ENCODE data around the gene CCL16. TPM values are rescaled to one million over a fixed set of nuclear protein-coding genes. Genes with fewer than 3 reads are reported as not detected.

Gene CCL16
- total and polyA plus RNA-seq, 3 experiments from 2014 or later: not detected

GRCh38 chr17:35982409-35983191 is 1.3 kb upstream of the CCL16 start:
- H3K9me3 Mint-ChIP-seq: no peaks in the 10 kb centered on the region
- Histone ChIP-seq H3K9me3 (ENCODE audit: low read length) (no peaks in the 10 kb centered on the region), H3K27me3 (ENCODE audit: insufficient read depth, low read length, poor library complexity, severe bottlenecking) (no peaks in the 10 kb centered on the region), H3K36me3 (ENCODE audit: insufficient read depth, low read length) (no peaks in the 10 kb centered on the region), H3K4me1 (ENCODE audit: insufficient read depth, low read length) (no peaks in the 10 kb centered on the region), H3K4me3 (ENCODE audit: low read length) (no peak overlapping the region), H3K27ac (ENCODE audit: low read depth, low read length) (no peak overlapping the region)
- no peak for DNase-seq
- ChIA-PET POLR2A (no interaction called here), CTCF (interaction anchor here (1.2 to 1.8 kb wide), 4 partner anchors 8 to 164 kb away, joined by 3 to 9 read pairs (median 7); no protein-coding TSS in a partner anchor)
- peak overlapping the region in 6 of 8 donors; percentile 4 to 83 (median 70) for H3K27ac Mint-ChIP-seq
- no peak overlapping the region for H3K4me3 Mint-ChIP-seq
- H3K36me3 Mint-ChIP-seq: no peaks in the 10 kb centered on the region
- peaks cover 0 to 2% of the 10 kb centered on the region in 2 donors for H3K27me3 Mint-ChIP-seq
- peaks cover 4 to 14% (median 7%) of the 10 kb centered on the region in 3 donors for H3K4me1 Mint-ChIP-seq

- Histone ChIP-seq H3K9me3 (ENCODE audit: low read length) (no peaks in the 10 kb centered on the region), H3K36me3 (ENCODE audit: insufficient read depth, low read length) (no peaks in the 10 kb centered on the region), H3K27ac (ENCODE audit: low read depth, low read length) (no peak overlapping the region), H3K4me1 (ENCODE audit: insufficient read depth, low read length) (no peaks in the 10 kb centered on the region), H3K4me3 (ENCODE audit: low read length) (no peak overlapping the region), H3K27me3 (ENCODE audit: insufficient read depth, low read length, poor library complexity, severe bottlenecking) (no peaks in the 10 kb centered on the region)
- CTCF ChIA-PET: interaction anchor here (1.2 to 1.8 kb wide), 5 partner anchors 9 to 167 kb away, joined by 3 to 9 read pairs (median 7); no protein-coding TSS in a partner anchor
- no peak overlapping the region for H3K4me3 Mint-ChIP-seq
- H3K4me1 Mint-ChIP-seq: peaks cover 4 to 14% (median 7%) of the 10 kb centered on the region in 3 donors
- peaks cover 0 to 2% of the 10 kb centered on the region in 2 donors for H3K27me3 Mint-ChIP-seq
- H3K27ac Mint-ChIP-seq: peak overlapping the region in 4 of 8 donors; percentile 4 to 66 (median 50)
- H3K36me3 Mint-ChIP-seq: no peaks in the 10 kb centered on the region
- POLR2A ChIA-PET: interaction anchor here (0.6 kb wide), 1 partner anchor 109 kb away, joined by 3 read pairs; no protein-coding TSS in a partner anchor
- H3K9me3 Mint-ChIP-seq: no peaks in the 10 kb centered on the region
- no peak for DNase-seq
Observed at GRCh38 chr17:35981908-35982330, 622 bp upstream of the CCL16 start.

DNA sequence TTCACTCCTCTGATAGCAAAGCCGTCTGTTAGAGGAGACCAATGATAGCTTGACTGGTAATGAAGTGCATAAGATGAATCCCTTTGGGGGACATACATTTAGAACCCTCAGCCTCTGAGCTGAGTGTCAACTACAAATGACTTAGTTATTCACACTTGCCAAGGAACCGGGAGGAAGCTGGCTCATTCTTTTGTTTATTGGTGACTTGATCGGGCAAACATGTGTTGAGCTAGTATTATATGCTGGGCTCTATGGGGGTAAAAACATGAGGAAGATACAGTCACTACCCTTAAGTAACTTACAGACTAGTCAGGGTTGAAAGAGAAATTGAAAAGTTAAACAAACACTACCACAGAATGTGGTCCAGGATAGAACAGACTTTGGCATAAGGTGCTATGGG is 3.0 kb downstream of the CCL16 start:
- POLR2A ChIA-PET: no interaction called here
- peaks cover 10 to 21% (median 21%) of the 10 kb centered on the region in 3 donors for H3K4me1 Mint-ChIP-seq
- H3K9me3 ChIP-seq (ENCODE audit: low read length): no peaks in the 10 kb centered on the region

GRCh38 chr17:35977509-35977908 is 3.8 kb downstream of the CCL16 start:
- Histone ChIP-seq H3K9me3 (ENCODE audit: low read length) (no peaks in the 10 kb centered on the region), H3K27ac (ENCODE audit: low read depth, low read length) (no peak overlapping the region), H3K4me1 (ENCODE audit: insufficient read depth, low read length) (no peaks in the 10 kb centered on the region), H3K4me3 (ENCODE audit: low read length) (no peak overlapping the region), H3K27me3 (ENCODE audit: insufficient read depth, low read length, poor library complexity, severe bottlenecking) (no peaks in the 10 kb centered on the region), H3K36me3 (ENCODE audit: insufficient read depth, low read length) (no peaks in the 10 kb centered on the region)
- Mint-ChIP-seq H3K9me3 (no peaks in the 10 kb centered on the region), H3K4me3 (no peak overlapping the region), H3K4me1 (peaks cover 10 to 21% (median 16%) of the 10 kb centered on the region in 3 donors), H3K27ac (peak overlapping the region in 1 of 8 donors; percentile 11), H3K36me3 (no peaks in the 10 kb centered on the region), H3K27me3 (no peaks in the 10 kb centered on the region)
- ChIA-PET CTCF (interaction anchor here (0.8 to 13.2 kb wide), 3 partner anchors 81 to 505 kb away, joined by 3 to 212 read pairs (median 3); no protein-coding TSS in a partner anchor), POLR2A (no interaction called here)
- DNase-seq: no peak

More for the DNA sequence above, 3.0 kb downstream of the CCL16 start:
- Mint-ChIP-seq H3K27me3 (no peaks in the 10 kb centered on the region), H3K36me3 (no peaks in the 10 kb centered on the region), H3K9me3 (no peaks in the 10 kb centered on the region), H3K27ac (no peak overlapping the region), H3K4me3 (no peak overlapping the region)
- Histone ChIP-seq H3K4me3 (ENCODE audit: low read length) (no peak overlapping the region), H3K36me3 (ENCODE audit: insufficient read depth, low read length) (no peaks in the 10 kb centered on the region), H3K27ac (ENCODE audit: low read depth, low read length) (no peak overlapping the region), H3K4me1 (ENCODE audit: insufficient read depth, low read length) (no peaks in the 10 kb centered on the region), H3K27me3 (ENCODE audit: insufficient read depth, low read length, poor library complexity, severe bottlenecking) (no peaks in the 10 kb centered on the region)
- CTCF ChIA-PET: interaction anchor here (1.5 to 13.2 kb wide), 3 partner anchors 27 to 505 kb away, joined by 3 to 212 read pairs (median 4); no protein-coding TSS in a partner anchor
- DNase-seq: no peak

GRCh38 chr17:35973333-35974260 is 7.7 kb downstream of the CCL16 start:
- no peaks in the 10 kb centered on the region for H3K27me3 ChIP-seq (ENCODE audit: insufficient read depth, low read length, poor library complexity, severe bottlenecking)
- H3K27ac ChIP-seq (ENCODE audit: low read depth, low read length): no peak overlapping the region
- no peaks in the 10 kb centered on the region for H3K36me3 ChIP-seq (ENCODE audit: insufficient read depth, low read length)
- H3K27me3 Mint-ChIP-seq: no peaks in the 10 kb centered on the region
- no peaks in the 10 kb centered on the region for H3K9me3 ChIP-seq (ENCODE audit: low read length)
- H3K4me1 Mint-ChIP-seq: peaks cover 12 to 25% (median 17%) of the 10 kb centered on the region in 3 donors
- H3K9me3 Mint-ChIP-seq: no peaks in the 10 kb centered on the region
- POLR2A ChIA-PET: no interaction called here
- H3K4me3 Mint-ChIP-seq: no peak overlapping the region
- no peaks in the 10 kb centered on the region for H3K4me1 ChIP-seq (ENCODE audit: insufficient read depth, low read length)
- H3K36me3 Mint-ChIP-seq: no peaks in the 10 kb centered on the region
- no peak for DNase-seq
- CTCF ChIA-PET: interaction anchor here (1.3 to 13.2 kb wide), 2 partner anchors 176 to 509 kb away, joined by 4 to 212 read pairs; no protein-coding TSS in a partner anchor
- peak overlapping the region in 5 of 8 donors; percentile 2 to 84 (median 38) for H3K27ac Mint-ChIP-seq
- no peak overlapping the region for H3K4me3 ChIP-seq (ENCODE audit: low read length)

- H3K4me1 ChIP-seq (ENCODE audit: insufficient read depth, low read length): no peaks in the 10 kb centered on the region
- H3K9me3 Mint-ChIP-seq: no peaks in the 10 kb centered on the region
- H3K27me3 ChIP-seq (ENCODE audit: insufficient read depth, low read length, poor library complexity, severe bottlenecking): no peaks in the 10 kb centered on the region
- no peak for DNase-seq
- no peaks in the 10 kb centered on the region for H3K36me3 ChIP-seq (ENCODE audit: insufficient read depth, low read length)
- H3K36me3 Mint-ChIP-seq: no peaks in the 10 kb centered on the region
- H3K27ac ChIP-seq (ENCODE audit: low read depth, low read length): no peak overlapping the region
- H3K4me3 Mint-ChIP-seq: no peak overlapping the region
- ChIA-PET CTCF (interaction anchor here (1.1 to 13.2 kb wide), 3 partner anchors 16 to 510 kb away, joined by 3 to 212 read pairs (median 4); no protein-coding TSS in a partner anchor), POLR2A (no interaction called here)
- no peaks in the 10 kb centered on the region for H3K9me3 ChIP-seq (ENCODE audit: low read length)
- H3K27ac Mint-ChIP-seq: no peak overlapping the region
- H3K4me1 Mint-ChIP-seq: peaks cover 12 to 25% (median 17%) of the 10 kb centered on the region in 3 donors
- H3K27me3 Mint-ChIP-seq: no peaks in the 10 kb centered on the region
- H3K4me3 ChIP-seq (ENCODE audit: low read length): no peak overlapping the region
Observed at GRCh38 chr17:35972945-35973332, 8.4 kb downstream of the CCL16 start.

DNA sequence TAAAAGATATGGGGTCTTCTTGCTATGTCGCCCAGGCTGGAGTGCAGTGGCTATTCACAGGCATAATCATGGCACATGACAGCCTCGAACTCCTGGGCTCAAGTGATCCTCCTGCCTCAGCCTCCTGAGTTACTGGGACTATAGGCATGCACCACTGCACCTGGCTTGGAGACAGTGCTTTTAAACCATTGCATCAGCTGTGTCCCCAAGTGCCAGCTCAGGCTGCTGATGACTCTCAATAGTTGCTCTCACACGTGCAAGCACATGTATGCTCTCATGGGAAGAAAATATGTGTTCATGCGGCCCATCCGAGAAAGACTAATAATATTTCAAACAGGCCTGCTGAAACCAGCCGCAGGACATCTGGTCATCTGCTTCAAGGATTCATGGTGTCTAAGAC is 8.8 kb downstream of the CCL16 start:
- Mint-ChIP-seq H3K27me3 (no peaks in the 10 kb centered on the region), H3K36me3 (no peaks in the 10 kb centered on the region), H3K4me1 (peaks cover 12 to 25% (median 17%) of the 10 kb centered on the region in 3 donors), H3K4me3 (no peak overlapping the region), H3K9me3 (no peaks in the 10 kb centered on the region), H3K27ac (no peak overlapping the region)
- Histone ChIP-seq H3K4me1 (ENCODE audit: insufficient read depth, low read length) (no peaks in the 10 kb centered on the region), H3K36me3 (ENCODE audit: insufficient read depth, low read length) (no peaks in the 10 kb centered on the region), H3K27me3 (ENCODE audit: insufficient read depth, low read length, poor library complexity, severe bottlenecking) (no peaks in the 10 kb centered on the region), H3K4me3 (ENCODE audit: low read length) (no peak overlapping the region), H3K27ac (ENCODE audit: low read depth, low read length) (no peak overlapping the region), H3K9me3 (ENCODE audit: low read length) (no peaks in the 10 kb centered on the region)
- POLR2A ChIA-PET: no interaction called here
- CTCF ChIA-PET: interaction anchor here (1.1 to 13.2 kb wide), 3 partner anchors 16 to 510 kb away, joined by 3 to 212 read pairs (median 4); no protein-coding TSS in a partner anchor
- no peak for DNase-seq
